HG03469 (cell line): Measurements from ENCODE around the gene NCAPH2.

Experiments used
- ATAC-seq: cut with Tn5 transposase; IDR thresholded peaks from one replicate; pipeline ENCODE4 v1.9.1; 2021; ENCODE audit warnings: mild to moderate bottlenecking, moderate library complexity, moderate number of reproducible peaks; ENCODE audit not compliant: unreplicated experiment

The NCAPH2 gene

DNA sequence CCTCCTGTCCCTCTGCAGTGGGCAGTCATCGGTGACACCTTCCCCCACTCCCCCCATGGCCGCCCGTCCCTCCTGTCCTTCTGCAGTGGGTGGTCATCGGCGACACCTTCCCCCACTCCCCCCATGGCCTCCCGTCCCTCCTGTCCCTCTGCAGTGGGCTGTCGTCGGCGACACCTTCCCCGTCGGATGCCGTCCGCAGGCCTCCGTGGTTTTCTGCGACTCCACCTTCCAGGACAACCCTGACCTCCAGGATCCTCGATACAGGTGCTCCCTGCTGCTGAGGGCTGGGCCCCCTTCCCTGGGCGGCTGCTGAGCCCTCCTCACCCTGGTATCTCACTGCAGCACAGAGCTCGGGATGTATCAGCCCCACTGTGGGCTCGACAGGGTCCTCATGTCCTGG lies 19.1 kb upstream of the NCAPH2 start:
- ATAC-seq: no peak

DNA sequence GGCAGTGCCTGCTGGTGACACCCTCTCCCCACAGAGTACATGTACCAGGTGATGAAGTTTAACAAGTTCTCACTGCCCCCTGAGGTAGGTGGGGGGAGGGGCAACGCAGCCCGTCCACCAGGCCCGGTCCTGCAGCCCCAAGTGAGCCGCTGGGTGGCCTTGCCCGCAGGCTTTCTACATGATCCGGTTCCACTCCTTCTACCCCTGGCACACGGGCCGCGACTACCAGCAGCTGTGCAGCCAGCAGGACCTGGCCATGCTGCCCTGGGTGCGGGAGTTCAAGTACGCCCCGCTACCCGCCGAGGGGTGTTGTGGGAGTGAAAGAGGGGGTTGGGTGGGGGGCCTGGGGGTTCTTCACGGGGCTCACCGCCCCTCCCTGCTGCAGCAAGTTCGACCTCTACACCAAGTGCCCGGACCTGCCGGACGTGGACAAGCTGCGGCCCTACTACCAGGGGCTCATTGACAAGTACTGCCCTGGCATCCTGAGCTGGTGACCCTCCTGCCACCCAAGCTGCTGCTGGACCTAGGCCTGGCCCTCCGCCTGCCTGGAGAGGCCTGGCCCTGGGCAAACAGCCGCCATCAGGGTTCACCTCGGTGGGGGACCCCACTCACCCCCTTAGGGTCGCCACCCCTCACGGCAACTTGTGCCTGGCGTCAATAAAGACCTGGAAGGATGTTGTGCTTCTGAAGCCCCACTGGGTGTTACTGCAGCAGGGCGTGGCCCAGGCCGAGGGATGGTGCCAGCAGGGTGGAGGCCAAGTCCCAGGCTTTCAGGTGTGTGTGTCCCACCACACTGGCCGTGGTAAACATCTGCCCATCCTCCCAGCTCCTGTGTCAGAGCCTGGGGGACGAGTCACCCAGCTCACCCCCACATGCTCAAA lies 18.4 kb upstream of the NCAPH2 start:
- no peak for ATAC-seq

DNA sequence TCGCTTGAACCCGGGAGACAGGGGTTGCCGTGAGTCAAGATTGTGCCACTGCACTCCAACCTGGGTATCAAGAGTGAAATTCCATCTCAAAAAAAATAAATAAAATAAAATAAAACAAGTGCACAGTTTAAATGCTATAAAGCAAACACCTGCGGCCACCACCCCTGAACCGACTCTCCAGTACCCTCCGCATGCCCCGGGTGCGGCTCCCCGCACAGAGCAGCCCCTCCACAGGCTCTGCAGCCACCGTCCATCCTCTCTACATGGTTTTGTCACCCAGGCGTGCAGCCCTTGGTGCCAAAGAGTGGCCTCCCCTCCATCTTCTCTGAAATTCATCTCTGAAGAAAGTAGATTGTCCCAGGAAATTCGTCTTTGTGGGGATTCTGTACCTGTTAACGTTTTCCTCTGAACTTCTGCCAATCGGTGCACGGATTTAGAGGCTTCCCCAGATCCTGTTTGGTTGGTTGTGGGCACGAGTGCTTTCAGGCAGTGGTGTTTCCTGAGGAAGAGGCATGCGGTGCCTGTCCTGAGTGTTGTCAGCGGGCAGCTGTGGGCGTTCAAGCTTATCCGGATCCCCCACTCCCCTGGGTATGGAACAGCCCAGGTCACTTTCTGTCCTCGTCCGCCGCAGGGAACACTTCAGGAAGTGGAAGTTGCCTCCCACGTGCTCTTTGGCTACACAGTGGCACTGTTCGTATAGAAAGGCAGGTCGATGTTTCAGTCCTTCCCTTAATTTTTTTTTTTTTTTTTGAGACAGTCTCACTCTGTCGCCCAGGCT lies 17.3 kb upstream of the NCAPH2 start:
- no peak for ATAC-seq

DNA sequence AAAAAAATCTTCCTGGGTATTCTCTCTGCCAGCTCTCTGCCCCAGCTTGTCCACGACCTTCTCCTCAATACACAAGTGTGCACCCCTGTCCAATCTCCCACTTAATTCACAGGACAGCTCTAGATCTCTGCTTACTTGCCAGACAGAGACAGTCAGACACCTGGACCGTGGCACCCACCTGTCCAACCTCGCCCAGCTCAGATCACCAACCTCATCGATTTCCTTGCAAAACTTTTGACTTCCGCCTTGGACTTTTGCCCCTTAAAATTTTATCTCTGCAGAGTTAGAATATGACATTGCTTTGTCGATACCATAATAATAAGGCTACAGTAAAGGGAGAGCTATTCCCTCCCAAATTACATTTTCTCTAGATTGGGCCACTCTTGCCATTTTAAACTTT lies 10.9 kb upstream of the NCAPH2 start:
- no peak for ATAC-seq

DNA sequence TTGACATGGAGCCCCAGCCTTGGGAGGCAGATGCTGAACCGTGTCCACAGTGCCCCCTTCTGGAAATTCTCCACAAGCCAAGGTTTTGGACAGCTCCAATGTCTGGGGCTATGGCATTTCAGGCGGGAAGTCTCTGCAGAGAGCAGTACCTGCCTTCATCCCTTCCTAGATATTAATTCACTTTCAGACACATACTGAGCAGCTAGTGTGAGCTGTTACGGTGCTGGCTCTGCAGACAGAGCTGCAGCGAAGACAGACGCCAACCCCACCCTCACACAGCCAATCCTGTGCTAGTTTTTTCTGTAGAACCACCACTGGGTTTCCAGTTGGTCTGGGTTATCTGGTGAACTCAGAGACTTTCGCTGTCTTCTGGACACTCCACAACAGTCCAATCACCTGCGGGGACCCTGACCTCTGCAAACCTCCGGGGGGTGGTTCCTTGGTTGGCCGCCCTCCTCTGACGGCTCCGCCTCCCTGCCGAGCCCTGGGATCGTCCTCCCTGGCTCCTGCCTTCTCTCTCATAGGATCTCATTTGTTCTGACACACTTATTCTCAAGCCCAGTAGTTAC lies 9.6 kb upstream of the NCAPH2 start:
- ATAC-seq: no peak

DNA sequence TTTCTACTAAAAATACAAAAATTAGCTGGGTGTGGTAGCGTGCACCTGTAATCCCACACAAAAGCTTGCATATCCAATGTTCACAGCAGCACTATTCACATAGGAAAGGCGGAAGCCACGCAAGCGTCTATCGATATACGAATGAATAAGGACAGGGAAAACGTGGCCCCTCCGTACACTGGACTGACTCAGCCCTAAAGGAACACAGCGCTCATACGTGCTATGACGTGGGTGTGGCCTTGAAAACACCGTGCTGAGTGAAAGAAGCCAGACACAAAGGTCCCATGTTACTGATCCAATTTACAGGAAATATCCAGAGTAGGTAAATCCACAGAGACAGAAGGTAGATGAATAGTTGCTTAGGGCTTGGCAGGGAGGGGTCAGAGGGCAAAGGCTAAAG lies 7.6 kb upstream of the NCAPH2 start:
- no peak for ATAC-seq

DNA sequence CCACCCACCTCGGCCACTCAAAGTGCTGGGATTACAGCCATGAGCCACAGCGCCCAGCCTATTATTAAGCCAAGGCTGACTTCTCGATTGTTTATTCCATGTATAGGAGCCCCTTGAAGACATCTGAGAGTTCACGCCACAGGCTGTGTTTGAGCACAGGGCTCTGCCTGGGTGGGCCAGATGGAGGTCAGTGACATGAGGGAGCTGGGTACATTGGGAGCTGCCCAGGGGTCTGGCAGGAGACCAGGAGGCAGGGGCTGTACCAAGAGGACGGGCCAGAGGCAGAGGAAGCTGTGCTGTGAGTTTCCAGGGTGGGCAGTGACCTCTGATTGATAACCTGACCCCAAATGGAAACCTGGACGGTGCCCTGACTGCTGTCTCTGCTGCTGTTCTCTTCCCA lies 5.9 kb upstream of the NCAPH2 start:
- ATAC-seq: no peak

DNA sequence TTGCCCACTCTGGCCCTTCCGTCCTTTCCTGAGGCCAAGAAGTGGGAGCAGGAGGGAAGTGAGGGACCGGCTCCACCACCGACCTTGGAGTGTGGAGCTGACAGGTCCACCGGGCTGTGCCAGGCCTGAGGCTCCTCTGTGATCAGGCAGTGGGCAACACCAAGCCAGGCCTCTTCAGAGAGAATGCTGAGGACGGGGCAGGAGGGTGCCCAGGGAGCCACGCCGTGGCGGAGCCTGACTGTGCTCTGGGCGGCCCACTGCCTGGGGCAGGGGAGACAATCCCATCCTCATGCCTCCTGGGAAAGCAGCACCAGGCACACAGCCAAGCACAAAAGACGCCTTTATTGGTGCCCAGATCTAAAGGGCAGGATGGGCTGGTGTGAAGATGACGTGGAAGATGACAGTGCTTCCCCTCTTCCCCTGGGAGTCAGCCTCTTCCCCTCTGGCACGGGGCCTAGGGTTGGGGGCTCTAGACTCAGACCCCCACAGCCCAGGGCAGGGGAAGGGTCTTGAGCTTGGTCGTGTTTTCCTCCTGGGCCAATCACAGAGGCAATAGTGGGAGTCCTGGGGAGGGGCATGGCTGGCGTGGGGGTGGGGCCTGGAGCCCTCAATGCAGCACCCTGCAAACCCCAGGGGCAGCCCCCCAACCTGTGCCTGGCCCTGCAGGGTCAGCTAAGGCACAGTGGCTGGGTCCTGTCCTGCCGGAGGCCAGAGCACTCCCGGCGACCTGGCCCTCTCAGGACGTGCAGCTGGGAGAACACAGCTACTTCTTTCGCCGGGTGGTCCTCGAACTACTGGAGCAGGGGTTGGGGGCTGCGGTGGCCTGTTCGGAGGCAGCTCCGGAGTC lies 5.2 kb upstream of the NCAPH2 start:
- ATAC-seq: no peak

DNA sequence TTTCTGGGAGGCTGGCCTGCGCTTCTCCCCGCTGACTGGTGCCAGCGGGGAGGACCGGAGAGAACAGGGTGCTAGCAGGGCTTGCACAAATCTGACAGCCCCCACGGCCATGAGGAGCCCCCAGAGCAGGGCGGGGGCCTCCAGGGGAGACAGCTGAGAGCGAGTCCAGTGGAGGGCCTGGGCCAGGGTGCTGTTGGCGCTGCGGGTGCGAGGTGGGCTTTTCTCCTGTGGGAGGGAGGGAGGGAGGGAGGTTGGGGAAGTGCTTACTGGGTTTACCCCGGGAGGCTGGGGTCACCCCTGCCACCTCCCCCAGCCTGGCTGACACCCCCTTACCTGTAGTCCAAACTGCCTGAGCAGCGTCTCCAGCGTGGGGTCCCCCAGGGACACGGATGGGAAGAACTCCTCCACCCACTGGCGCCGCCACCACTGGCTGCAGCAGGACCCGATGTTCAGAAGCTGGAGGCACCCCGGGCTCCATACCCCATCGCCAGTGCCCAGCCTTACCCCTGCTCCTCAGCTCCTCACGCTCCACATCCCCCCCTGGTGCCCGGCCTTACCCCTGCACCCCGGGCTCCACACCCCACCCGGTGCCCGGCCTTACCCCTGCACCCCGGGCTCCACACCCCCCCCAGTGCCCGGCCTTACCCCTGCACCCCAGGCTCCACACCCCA lies 4.4 kb upstream of the NCAPH2 start:
- ATAC-seq: no peak

DNA sequence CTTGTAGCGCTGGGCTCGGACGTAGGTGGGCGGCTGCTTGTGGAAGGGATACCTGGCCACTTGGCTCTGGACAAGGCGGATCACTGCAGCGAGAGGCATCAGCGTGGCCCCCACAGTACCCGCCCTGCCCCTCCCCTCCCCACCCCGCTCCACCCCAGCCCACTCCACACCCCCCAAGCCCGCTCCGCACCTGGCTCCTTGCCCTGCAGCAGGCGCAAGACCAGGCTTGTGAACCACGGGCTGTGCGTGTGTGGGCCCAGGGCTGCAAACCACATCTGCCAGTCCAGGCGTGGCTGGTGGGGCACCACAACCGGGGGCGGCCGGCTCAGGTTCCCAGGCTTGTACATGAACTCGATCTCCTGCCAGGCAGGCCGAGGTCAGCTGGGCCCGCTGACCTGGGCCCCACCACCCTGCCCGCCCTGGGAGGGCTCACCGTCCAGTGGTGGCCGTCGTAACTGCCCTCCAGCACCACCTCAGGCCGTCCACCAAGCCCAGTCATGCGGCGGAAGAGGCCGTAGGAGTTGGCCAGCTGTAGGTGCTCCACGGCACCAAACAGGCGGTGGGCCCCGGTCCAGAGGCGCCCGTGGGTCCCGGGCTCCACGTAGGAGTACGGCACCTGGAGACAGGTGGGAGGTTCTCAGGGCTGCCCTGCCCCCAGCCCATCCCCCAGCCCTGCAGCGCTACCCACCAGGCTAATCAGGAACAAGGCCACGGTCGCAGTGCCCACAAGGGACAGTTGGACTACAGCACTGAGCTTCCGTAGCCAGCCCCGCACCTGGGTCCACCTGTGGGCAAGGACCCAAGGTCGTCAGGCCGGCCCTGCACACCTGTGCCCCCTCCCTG lies 3.4 kb upstream of the NCAPH2 start:
- ATAC-seq: no peak

DNA sequence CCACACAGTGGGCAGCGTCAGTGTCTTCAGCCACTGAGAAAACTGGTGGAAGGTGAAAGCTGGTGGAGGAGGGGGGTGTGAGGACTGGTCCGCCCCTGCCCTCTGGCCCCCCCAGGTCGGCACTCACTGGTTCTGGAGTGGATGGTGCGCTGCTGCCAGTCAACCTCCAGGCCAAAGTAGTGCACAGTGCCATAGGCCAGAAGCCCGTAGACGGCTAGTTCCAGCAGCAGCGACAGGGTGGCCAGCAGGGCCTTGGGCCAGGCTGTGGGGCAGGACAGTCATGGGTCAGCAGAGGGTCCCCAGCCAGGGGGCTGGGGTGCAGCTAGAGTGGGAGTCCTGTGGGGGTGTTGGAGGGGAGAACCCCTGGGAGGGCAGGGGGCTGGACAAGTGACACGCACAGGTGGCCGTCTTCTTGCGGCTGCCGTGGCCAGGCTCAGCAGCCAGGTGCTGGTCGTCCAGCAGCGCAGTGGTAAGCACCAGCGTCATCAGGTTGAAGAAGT lies 2.7 kb upstream of the NCAPH2 start:
- ATAC-seq: no peak

DNA sequence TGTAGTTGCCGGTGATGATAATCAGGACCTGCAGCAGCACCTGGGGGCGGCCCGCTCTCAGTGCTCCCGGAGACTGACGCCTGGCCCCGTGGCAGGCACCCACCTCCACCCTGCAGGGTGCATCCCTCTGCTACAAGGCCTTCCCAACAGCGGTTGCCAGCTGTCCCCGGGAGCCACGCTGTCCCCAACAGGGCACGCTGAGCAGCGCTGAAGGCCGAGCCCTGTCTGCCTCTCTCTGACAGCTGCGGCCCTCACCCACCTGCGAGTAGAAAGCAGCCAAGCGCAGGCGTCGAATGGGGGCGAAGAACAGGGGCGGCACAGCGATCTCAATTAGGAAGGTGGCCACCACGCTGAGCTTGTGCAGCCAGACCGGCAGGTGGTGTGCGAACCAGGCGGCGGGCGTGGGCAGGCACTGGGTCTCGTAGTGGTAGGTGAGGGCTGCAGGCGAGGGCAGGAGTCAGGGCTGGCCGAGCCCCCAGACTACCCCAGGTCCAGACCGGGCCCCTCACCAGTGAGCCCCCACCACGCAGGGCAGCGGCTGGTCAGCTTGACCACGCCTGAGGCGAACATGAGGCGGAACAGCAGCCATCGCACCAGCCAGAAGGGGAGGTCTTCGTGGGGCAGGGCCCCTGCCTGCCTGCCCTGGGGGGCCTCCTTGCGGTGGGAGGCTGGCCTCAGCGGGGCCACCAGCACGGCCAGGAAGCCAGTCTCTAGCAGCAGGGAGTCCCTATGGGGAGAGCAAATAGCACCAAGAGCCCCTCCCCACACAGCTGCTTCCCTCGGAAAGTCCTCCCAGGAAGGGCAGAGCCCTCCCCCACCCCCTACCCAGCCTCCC lies 2.0 kb upstream of the NCAPH2 start:
- ATAC-seq: no peak

DNA sequence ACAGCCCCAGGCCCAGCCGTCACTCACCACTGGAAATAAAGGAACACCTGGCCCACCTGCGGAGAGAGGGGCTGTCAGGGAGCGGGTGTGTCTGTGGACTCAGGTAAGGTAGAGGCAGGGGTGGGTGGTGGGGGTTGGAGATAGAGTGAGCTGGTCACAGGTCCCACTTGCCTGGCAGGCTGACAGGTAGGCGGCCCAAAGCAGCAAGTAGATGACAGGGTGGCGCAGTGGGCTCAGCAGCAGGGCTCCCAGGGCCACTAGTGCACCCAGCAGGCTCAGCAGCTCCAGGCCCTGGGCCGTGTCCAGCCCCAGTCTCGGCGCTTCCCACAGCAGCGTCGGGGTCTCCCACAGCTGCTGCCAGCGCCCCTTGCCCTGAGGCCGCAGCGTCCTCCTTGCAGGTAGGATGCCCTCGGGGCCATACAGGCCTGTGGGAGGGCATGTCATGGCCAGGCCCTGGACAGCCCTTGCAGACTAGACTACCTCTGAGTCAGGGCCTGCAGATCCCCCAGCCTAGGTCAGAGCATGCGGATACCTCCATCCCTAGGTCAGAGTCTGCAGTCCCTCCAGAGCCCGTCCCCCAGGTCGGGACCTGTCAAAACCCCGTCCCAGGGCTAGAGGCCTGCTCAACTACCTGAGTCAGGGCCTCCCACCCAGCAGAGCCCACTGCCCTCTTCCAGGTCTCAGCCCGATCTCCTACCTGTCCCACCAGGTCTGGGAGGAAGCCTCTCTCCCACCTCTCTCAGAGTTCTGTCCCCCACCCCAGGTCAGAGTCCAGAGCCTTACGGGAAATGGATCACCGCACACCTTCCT lies 1.2 kb upstream of the NCAPH2 start:
- ATAC-seq: no peak

DNA sequence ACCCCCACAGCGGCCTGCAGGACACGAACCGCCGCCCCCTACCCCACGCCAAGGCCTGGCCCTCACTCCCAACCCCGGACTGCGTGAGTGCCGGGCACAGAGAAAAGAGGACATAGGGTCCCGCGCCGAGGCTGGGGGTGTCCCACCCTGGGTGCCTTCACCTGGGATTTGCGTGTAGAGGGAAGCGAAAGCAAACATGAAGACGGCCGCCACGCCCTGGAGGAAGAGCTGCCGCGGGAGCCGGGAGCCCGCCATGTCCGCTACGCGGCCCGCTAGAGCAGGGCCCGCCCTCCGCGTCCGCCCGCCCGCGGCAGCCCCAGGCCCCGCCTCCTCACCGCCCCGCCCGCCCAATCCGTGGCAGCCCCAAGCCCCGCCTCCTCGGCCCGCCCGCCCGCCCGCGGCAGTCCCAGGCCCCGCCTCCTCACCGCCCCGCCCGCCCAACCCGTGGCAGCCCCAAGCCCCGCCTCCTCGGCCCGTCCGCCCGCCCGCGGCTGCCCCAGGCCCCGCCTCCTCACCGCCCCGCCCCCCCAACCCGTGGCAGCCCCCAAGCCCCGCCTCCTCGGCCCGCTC lies 518 bp upstream of the NCAPH2 start, which contains the start of gene LMF2:
LMF2 (minus strand) TSS at position 282 of the 570 bp plus-strand sequence; CDS start at position 255, 27 bp downstream.
- no peak for ATAC-seq

DNA sequence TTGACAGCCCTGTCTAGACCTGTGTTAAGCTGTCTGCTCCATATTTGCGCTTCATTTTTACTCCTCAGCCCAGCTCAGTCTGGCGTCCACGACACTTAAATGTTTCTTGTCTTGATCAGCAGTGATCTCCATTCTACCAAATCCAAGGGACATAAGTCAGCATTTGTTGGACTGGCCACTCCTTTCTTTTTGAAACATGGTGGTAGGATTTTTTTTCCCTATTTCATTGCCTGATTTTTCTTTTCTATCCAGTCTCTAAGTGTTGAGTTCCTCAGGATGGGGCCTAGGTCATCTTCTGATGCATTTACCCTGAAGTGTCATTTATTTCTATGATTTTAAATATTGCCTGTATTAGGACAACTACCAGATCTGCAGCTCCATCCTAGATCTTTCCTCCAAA lies 873 bp downstream of the NCAPH2 start:
- ATAC-seq: no peak

DNA sequence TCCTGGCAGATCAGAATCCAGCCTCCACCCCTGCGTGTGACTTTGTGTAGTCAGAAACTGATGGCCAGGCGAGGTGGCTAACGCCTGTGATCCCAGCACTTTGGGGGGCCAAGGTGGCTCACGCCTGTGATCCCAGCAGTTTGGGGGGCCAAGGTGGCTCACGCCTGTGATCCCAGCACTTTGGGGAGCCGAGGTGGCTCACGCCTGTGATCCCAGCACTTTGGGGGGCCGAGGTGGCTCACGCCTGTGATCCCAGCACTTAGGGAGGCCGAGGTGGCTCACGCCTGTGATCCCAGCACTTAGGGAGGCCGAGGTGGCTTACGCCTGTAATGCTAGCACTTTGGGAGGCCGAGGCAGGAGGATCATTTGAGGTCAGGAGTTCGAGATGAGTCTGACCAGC lies 5.2 kb downstream of the NCAPH2 start:
- ATAC-seq: no peak

DNA sequence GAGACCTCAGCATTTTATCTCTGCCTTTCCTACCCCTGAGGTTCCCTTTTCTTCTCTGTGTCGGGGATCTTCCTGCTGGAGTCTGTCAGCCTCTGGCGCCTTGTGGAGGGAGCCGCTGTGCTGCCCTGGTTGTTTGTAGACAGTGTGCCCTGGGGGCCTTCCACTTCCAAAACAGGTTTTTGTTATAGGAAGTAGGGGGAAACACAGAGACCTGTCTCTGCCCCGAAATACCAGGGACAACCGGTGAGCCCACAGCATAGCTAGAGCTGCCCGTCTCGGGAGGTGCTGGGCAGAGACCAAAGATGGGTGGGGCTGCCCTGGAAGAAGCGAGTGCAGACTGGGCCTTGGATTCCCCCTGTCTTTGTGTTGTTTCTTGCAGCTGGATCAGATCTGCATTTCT lies 8.0 kb downstream of the NCAPH2 start:
- ATAC-seq: no peak
